HG02759 (cell line): ENCODE data around the gene ZNF776.
"Not testable (repeated sequence)": the region's sequence is repeated elsewhere in the genome, so short reads cannot be mapped to it uniquely, and the experiment has no call there.

ENCODE experiments used
- ATAC-seq: cut with Tn5 transposase; IDR thresholded peaks from one replicate; pipeline ENCODE4 v1.9.1; 2021; ENCODE audit warnings: mild to moderate bottlenecking, moderate library complexity; ENCODE audit not compliant: unreplicated experiment

Gene ZNF776

GRCh38 chr19:57746580-57747471, at the start of gene ZNF776:
Gene ZNF776, plus strand, starts transcription at chr19:57746815. Its CDS starts 244 bp downstream, at chr19:57747059.
- peak; percentile 96 for ATAC-seq

DNA sequence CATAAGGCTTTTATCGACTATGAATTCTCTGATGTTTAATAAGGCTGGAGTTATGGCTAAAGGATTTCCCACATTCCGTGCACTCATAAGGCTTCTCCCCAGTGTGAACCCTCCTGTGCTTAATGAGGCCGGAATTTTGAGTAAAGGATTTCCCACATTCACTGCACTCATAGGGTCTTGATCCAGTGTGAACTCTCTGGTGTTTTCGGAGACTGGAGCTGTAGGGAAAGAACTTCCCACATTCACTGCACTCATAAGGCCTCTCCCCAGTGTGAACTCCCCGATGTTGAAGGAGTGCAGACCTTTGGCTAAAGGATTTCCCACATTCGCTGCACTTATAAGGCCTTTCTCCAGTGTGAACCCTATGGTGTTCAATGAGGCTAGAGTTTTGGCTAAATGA, 45.0 kb upstream of the ZNF776 start:
- ATAC-seq, result no peak

DNA sequence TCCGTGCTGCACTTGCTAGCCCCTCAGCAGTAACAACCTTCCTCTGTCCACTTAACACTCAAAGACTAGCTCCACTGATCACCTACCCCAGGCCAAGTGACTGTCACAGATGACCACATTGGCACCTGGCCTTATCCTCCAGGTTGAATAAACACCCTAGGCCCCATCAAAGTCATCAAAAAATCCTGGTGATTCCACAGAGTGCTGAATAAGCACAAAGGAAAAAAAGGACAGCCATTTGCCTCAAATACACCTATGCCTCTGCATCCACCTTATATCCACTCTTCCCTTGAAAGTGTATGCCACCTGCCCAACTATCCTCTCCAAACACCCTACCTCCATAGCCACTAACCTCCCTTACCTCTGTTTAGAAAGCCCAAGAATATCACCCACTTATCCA, 40.3 kb upstream of the ZNF776 start:
- no peak for ATAC-seq

DNA sequence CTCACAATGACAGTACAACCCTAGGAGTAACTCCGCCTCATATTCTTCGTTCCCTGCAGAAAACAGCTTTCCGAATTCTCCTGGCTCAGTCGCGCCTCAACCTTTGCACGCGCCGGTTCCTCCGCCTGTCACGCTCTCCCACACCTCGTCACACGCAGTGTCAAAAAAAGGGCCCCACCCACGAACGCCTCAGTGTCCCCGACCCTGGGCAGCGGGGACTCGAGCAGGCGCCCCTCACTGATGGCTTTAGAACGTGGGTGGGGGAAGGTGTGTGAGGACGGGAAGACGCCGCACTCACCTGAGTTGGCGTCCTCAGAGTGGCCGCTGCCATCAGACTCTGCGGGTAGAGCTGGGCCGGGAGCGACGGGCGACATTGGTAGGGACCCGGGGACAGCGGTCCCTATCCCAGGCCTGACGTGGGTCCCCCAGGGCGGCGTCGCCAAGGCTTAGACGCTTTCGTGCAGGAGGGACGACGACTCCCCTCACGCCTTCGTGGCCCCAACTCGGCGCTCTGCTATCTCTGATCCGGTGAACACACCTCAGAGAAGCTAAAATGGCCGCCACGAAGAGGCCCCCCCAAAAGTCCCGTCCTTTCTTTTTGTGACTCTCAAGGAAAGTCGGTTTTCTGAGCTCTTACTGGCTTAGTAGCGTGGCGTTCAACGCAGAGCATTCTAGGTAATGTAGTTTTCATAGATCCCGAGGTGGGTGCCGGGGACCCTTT, 37.8 kb upstream of the ZNF776 start, which contains the start of gene ZNF154:
Gene ZNF154, minus strand, starts transcription at position 564 of the 721 bp plus-strand sequence. Its CDS starts 233 bp downstream, at position 331.
- ATAC-seq, result no peak

DNA sequence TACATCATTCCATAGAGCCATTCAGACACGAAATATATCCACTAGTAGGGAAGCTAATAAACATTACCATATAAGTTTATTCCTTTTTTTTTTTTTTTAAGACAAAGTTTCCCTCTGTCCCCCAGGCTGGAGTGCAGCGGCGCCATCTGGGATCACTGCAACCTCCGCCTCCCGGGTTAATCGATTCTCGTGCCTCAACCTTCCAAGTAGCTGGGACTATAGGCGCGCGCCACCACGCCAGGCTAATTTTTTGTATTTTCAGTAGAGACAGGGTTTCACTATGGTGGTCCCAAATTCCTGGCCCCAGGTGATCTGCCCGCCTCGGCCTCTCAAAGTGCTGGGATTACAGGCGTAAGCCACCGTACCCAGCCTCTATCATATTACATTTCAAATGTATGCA, 37.0 kb upstream of the ZNF776 start:
- ATAC-seq, result no peak

- no peak for ATAC-seq
Measured at GRCh38 chr19:57712222-57712621, 34.4 kb upstream of the ZNF776 start.

- no peak for ATAC-seq
Measured at GRCh38 chr19:57719424-57719823, 27.2 kb upstream of the ZNF776 start.

GRCh38 chr19:57719901-57720519, 26.6 kb upstream of the ZNF776 start:
- no peak for ATAC-seq

DNA sequence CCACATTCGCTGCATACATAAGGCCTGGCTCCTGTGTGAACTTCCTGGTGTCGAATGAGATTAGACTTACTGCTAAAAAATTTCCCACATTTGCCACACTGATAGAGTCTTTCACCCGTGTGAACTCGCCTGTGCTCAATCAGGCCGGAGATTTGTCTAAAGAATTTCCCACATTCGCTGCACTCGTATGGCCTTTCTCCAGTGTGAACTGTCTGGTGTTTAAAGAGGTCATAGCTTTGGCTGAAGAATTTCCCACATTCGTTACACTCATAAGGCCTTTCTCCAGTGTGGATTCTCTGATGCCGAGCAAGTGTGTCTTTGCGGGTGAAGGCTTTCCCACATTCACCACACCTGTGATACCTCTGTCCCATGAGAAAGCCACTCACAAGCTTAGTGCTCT, 25.7 kb upstream of the ZNF776 start:
- ATAC-seq, result no peak

GRCh38 chr19:57738320-57738719, 8.3 kb upstream of the ZNF776 start:
- ATAC-seq, result not testable (repeated sequence)

- ATAC-seq, result not testable (repeated sequence)
Measured at GRCh38 chr19:57738770-57739169, 7.8 kb upstream of the ZNF776 start.

DNA sequence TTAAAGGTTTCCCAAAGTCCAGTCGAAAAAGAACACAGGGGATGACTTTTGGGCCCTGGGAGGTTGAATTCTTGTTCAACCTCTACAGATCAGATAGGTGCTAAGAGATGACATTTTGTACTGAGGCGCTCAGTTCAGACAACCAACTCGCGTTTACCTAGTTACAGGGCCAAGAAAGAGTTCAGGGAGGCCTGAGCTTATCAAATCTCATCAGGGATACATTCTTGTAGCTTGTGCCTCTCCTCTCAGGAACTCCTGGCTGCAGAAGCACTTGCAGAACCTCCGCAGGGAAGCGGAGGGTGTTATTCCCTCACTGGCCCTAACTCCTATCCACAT, 825 bp downstream of the ZNF776 start:
- no peak for ATAC-seq

GRCh38 chr19:57748029-57748428, 1.4 kb downstream of the ZNF776 start:
- ATAC-seq, result no peak

DNA sequence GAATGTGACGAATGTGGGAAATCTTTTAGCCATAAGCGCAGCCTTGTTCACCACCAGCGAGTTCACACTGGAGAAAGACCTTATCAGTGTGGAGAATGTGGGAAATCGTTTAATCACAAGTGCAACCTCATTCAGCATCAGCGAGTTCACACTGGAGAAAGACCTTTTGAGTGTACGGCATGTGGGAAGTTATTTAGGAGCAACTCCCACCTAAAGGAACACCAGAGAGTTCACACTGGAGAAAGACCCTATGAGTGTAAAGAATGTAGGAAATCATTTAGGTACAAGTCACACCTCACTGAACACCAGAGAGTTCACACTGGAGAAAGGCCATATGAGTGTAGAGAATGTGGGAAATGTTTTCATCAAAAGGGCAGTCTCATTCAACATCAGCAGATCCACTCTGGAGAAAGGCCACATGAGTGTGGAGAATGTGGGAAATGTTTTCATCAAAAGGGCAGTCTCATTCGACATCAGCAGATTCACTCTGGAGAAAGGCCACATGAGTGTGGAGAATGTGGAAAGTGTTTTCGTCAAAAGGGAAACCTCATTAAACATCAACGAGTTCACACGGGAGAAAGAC, 7.6 kb downstream of the ZNF776 start:
- no peak for ATAC-seq

DNA sequence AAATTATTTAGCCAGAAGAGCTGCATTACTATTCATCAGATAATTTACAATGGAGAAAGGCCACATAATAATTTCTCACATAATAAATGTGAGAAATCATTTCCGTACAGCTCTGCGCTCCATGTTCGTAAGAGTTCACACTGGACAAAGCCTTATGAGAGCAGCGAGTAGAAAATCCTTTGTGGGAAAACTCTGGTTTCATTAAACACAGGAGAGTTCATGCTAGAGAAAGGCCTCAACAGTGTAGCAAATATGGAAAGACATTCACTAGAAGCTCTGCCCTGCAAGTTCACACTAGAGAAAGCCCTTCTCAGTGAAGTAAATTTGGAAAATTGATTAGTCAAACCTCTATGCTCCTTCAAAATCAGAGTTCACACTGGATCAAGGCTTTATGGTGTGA, 8.4 kb downstream of the ZNF776 start:
- no peak for ATAC-seq

GRCh38 chr19:57757941-57758340, 11.3 kb downstream of the ZNF776 start:
- ATAC-seq, result no peak

- no peak for ATAC-seq
Measured at GRCh38 chr19:57759096-57759495, 12.5 kb downstream of the ZNF776 start.

- ATAC-seq, result peak; percentile 98
Measured at GRCh38 chr19:57769345-57770131, 22.9 kb downstream of the ZNF776 start, which contains the start of gene ZNF586. Gene ZNF586, plus strand, starts transcription at chr19:57769676. Its CDS starts 167 bp downstream, at chr19:57769843.

DNA sequence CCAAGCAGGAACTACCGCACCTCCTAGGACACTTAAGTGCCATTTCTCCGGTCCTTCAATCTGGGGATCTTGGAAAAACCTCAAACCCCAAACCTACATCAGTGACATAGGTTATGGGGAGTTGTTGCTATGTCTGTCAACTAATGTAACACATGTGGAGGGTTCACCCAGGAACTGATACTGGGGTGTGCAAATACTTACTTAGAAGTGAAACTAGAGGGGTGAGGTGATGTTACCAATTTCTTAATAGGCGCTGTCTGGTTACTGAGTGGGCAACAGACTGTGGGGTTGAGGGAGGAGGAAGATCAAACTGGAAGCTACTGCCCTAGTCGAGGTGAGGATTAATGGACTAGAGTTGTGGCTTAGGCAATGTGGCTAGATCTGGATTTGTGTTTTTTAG, 24.8 kb downstream of the ZNF776 start:
- ATAC-seq, result no peak

DNA sequence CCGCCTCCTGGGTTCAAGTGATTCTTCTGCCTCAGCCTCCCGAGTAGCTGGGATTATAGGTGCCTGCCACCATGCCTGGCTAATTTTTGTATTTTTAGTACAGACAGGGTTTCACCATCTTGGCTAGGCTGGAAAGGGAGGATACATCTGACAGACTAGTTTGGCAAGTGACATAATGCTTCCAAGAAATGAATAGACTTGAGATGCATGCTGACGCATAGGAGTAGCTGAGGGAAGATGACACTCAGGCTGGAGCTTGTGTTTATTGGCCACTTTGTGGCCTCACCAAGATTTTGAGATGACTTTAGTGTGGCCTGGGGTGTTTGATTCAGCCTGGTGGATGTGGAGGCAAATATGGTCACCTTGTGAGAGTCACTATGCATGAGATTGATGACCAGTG, 26.9 kb downstream of the ZNF776 start:
- ATAC-seq, result no peak
